ENCODE data around the gene ABCC4. TPM values are rescaled to one million over a fixed set of nuclear protein-coding genes. Genes with fewer than 3 reads are reported as not detected.

The ABCC4 gene
- total RNA-seq, 1 donor from 2014 or later = 10.6 TPM

GRCh38 chr13:95106562-95106961, 194.7 kb downstream of the ABCC4 start:
- H3K36me3 Mint-ChIP-seq (ENCODE audit: low read depth) = peaks cover 3% of the 10 kb centered on the region
- no peaks in the 10 kb centered on the region for H3K9me3 Mint-ChIP-seq (ENCODE audit: low read depth)
- no peaks in the 10 kb centered on the region for H3K4me1 Mint-ChIP-seq (ENCODE audit: low read depth)
- H3K27ac Mint-ChIP-seq (ENCODE audit: unreplicated experiment) = no peak overlapping the region
- H3K4me3 Mint-ChIP-seq (ENCODE audit: unreplicated experiment) = no peak overlapping the region
- TF ChIP-seq, protein P1, sequence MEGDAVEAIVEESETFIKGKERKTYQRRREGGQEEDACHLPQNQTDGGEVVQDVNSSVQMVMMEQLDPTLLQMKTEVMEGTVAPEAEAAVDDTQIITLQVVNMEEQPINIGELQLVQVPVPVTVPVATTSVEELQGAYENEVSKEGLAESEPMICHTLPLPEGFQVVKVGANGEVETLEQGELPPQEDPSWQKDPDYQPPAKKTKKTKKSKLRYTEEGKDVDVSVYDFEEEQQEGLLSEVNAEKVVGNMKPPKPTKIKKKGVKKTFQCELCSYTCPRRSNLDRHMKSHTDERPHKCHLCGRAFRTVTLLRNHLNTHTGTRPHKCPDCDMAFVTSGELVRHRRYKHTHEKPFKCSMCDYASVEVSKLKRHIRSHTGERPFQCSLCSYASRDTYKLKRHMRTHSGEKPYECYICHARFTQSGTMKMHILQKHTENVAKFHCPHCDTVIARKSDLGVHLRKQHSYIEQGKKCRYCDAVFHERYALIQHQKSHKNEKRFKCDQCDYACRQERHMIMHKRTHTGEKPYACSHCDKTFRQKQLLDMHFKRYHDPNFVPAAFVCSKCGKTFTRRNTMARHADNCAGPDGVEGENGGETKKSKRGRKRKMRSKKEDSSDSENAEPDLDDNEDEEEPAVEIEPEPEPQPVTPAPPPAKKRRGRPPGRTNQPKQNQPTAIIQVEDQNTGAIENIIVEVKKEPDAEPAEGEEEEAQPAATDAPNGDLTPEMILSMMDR (IDR thresholded peaks at IDR 0.05) = no peak
- no peaks in the 10 kb centered on the region for H3K27me3 Mint-ChIP-seq (ENCODE audit: low read depth)
- no peak for DNase-seq (ENCODE audit: low spot score)

DNA sequence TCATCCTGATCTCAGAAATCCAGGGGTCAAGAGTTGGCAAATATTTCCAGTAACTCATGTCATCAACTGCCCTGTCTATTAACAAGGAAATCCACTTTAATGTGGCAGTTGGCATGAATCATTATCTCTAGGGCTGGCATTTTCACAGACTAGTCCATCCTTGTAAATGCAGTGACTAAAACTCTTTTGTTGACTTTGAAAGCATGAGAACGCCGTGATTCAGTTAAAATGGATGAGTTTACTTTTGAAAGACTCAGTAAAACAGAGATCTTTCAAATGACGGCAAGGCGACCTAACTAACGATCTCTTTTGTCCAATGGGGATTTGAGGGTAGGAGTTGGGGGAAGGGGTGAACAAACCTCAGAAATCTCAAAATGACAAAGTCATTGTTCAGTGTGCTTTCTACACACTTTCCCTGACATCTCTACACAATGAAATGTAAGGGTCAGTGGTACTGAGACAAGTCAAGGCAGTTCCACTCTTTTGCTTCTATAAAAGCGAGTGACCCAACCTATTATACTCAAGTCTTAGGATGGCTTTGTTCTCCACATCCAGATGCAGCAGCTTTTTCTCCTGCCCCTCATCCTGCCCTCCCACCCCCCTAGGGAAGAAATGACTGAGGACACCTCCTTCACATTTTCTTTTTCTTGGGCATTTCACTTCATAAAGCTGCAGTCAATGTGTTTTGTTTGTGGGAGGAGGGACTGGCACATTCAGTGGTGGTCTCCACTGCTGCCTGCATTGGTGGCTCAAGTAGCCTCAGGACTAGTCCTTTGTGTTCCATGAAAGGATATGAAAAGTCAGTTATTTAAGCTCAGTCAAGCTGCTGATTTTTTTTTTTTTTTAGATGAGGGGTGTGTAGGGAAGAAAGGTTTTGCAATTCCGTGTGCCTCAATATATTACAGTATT, 200.5 kb downstream of the ABCC4 start:
- Mint-ChIP-seq H3K27me3 (ENCODE audit: low read depth) (no peaks in the 10 kb centered on the region), H3K4me3 (ENCODE audit: unreplicated experiment) (no peak overlapping the region), H3K27ac (ENCODE audit: unreplicated experiment) (peak overlapping the region; percentile 77), H3K9me3 (ENCODE audit: low read depth) (peaks cover 15% of the 10 kb centered on the region), H3K36me3 (ENCODE audit: low read depth) (peaks cover 8% of the 10 kb centered on the region), H3K4me1 (ENCODE audit: low read depth) (peaks cover 26% of the 10 kb centered on the region)
- no peak for DNase-seq (ENCODE audit: low spot score)
- TF ChIP-seq, protein P1 (IDR thresholded peaks at IDR 0.05) = no peak

DNA sequence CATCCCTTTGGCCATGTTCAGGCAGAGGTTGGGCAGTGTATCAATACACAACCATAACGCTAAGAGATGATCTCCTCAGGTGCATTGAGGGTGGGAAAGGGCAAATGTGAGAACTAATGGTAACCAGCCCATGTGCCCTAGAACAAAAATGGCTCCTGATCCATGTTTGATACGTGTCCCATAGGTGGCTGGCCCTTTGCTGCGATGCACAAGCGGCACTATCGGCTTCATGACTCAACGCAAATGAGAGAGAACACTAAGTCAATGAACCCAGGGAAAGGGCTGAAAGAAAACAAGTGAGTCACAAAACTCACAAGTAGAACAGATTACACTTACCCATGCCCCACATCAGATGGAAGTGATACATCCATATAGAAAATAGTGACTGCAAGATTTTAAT, 201.7 kb downstream of the ABCC4 start:
- Mint-ChIP-seq H3K27me3 (ENCODE audit: low read depth) (no peaks in the 10 kb centered on the region), H3K27ac (ENCODE audit: unreplicated experiment) (peak overlapping the region; percentile 62), H3K36me3 (ENCODE audit: low read depth) (peaks cover 7% of the 10 kb centered on the region), H3K4me3 (ENCODE audit: unreplicated experiment) (no peak overlapping the region), H3K9me3 (ENCODE audit: low read depth) (peaks cover 20% of the 10 kb centered on the region), H3K4me1 (ENCODE audit: low read depth) (peaks cover 26% of the 10 kb centered on the region)
- TF ChIP-seq, protein P1 (IDR thresholded peaks at IDR 0.05) = no peak
- no peak for DNase-seq (ENCODE audit: low spot score)

- Mint-ChIP-seq H3K4me3 (ENCODE audit: unreplicated experiment) (no peak overlapping the region), H3K36me3 (ENCODE audit: low read depth) (peaks cover 5% of the 10 kb centered on the region), H3K27ac (ENCODE audit: unreplicated experiment) (no peak overlapping the region), H3K4me1 (ENCODE audit: low read depth) (peaks cover 26% of the 10 kb centered on the region), H3K9me3 (ENCODE audit: low read depth) (peaks cover 20% of the 10 kb centered on the region), H3K27me3 (ENCODE audit: low read depth) (no peaks in the 10 kb centered on the region)
- DNase-seq (ENCODE audit: low spot score) = no peak
- TF ChIP-seq, protein P1 (IDR thresholded peaks at IDR 0.05) = no peak
Measured at GRCh38 chr13:95098916-95099315, 202.3 kb downstream of the ABCC4 start.

DNA sequence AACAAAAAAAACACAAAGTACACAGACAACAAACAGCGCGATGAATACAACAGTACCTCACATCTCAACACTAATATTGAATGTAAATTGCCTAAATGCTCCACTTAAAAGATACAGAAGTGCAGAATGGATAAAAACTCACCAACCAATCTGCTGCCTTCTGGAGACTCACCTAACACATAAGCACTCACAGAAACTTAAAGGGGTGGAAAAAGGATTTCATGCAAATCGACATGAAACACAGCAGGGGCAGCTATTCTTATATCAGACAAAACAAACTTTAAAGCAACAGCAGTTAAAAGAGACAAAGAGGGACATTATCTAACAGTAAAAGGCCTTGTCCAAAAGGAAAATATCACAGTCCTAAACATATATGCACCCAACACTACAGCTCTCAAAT, 209.5 kb downstream of the ABCC4 start:
- H3K9me3 Mint-ChIP-seq (ENCODE audit: low read depth) = peaks cover 29% of the 10 kb centered on the region

More for the DNA sequence above, 209.5 kb downstream of the ABCC4 start:
- peaks cover 8% of the 10 kb centered on the region for H3K4me1 Mint-ChIP-seq (ENCODE audit: low read depth)
- no peak overlapping the region for H3K27ac Mint-ChIP-seq (ENCODE audit: unreplicated experiment)
- no peak for DNase-seq (ENCODE audit: low spot score)
- no peak overlapping the region for H3K4me3 Mint-ChIP-seq (ENCODE audit: unreplicated experiment)
- peaks cover 10% of the 10 kb centered on the region for H3K36me3 Mint-ChIP-seq (ENCODE audit: low read depth)
- TF ChIP-seq, protein P1 (IDR thresholded peaks at IDR 0.05) = no peak
- H3K27me3 Mint-ChIP-seq (ENCODE audit: low read depth) = no peaks in the 10 kb centered on the region
